Neutrophil (primary cell): ENCODE results near the gene HSF4.

Experiments
- H3K27ac ChIP-seq: fragments of 200-600 bp; sonication (generic); 2 replicates; pipeline ENCODE4 v1.5.1; 2016; ENCODE audit warnings: mild to moderate bottlenecking, moderate library complexity
- H3K27me3 ChIP-seq: fragments of 200-600 bp; sonication (generic); 2 replicates; pipeline ENCODE4 v1.6.0; 2016; ENCODE audit warnings: mild to moderate bottlenecking
- H3K36me3 ChIP-seq: fragments of 200-600 bp; sonication (generic); 2 replicates; pipeline ENCODE4 v1.5.1; 2017
- H3K4me1 ChIP-seq, 2 experiments: fragments of 200-600 bp in 1 of 2; sonication (generic) in 1 of 2; 1 replicate in 1 of 2; 2 replicates in 1 of 2; pipeline versions ENCODE4 v1.5.1 to v1.6.1; 2013 to 2016; ENCODE audit warnings: low read depth in 1 of 2, low read length in 1 of 2, mild to moderate bottlenecking in 1 of 2, moderate library complexity in 1 of 2; ENCODE audit not compliant: control insufficient read depth in 1 of 2, insufficient read depth in 1 of 2
- H3K4me3 ChIP-seq, 2 experiments: fragments of 200-600 bp in 1 of 2; sonication (generic) in 1 of 2; 1 replicate in 1 of 2; 2 replicates in 1 of 2; pipeline ENCODE4 v1.5.1; 2013 to 2016; ENCODE audit warnings: low read depth in 1 of 2, low read length in 1 of 2, mild to moderate bottlenecking in 1 of 2, moderate library complexity in 1 of 2
- H3K9me3 ChIP-seq: fragments of 200-600 bp; sonication (generic); 2 replicates; pipeline ENCODE4 v1.5.1; 2016
- CTCF ChIP-seq: fragments of 200-600 bp; sonication (generic); IDR thresholded peaks from 2 replicates; pipeline ENCODE4 v1.5.1; 2016; ENCODE audit warnings: antibody characterized with exemption

The HSF4 gene

GRCh38 chr16:67150833-67151396, 13.6 kb upstream of the HSF4 start, which contains the start of gene B3GNT9:
Gene B3GNT9 (minus strand): TSS chr16:67150998. CDS start chr16:67150485, 513 bp downstream.
- H3K27ac ChIP-seq, result no peak within 1 kb of the TSS
- no peak for TF ChIP-seq CTCF

GRCh38 chr16:67151431-67152097, 13.0 kb upstream of the HSF4 start:
- Histone ChIP-seq H3K4me3 (no peak overlapping the region), H3K4me1 (peaks cover 31 to 44% of the 10 kb centered on the region in 2 experiments), H3K9me3 (no peaks in the 10 kb centered on the region), H3K27ac (no peak overlapping the region), H3K36me3 (peaks cover 37% of the 10 kb centered on the region), H3K27me3 (peaks cover 76% of the 10 kb centered on the region)
- TF ChIP-seq CTCF, result no peak

More at GRCh38 chr16:67150833-67151396, 13.6 kb upstream of the HSF4 start, which contains the start of gene B3GNT9:
- Histone ChIP-seq H3K36me3 (peaks cover 44% of the 10 kb centered on the region), H3K9me3 (no peaks in the 10 kb centered on the region), H3K4me3 (peak within 1 kb of the TSS; percentile 23 to 32), H3K27me3 (peaks cover 69% of the 10 kb centered on the region), H3K4me1 (peaks cover 38 to 51% of the 10 kb centered on the region in 2 experiments)

- H3K4me3 ChIP-seq, result peak overlapping the region; percentile 34 to 58
- H3K9me3 ChIP-seq, result no peaks in the 10 kb centered on the region
- TF ChIP-seq CTCF, result no peak
- peaks cover 44 to 54% of the 10 kb centered on the region in 2 experiments for H3K4me1 ChIP-seq
- peaks cover 8% of the 10 kb centered on the region for H3K36me3 ChIP-seq
- peaks cover 68% of the 10 kb centered on the region for H3K27me3 ChIP-seq
- no peak overlapping the region for H3K27ac ChIP-seq
These were observed 9.8 kb upstream of the HSF4 start for GRCh38 chr16:67154578-67155294.

- Histone ChIP-seq H3K4me3 (peak overlapping the region; percentile 34 to 58), H3K36me3 (peaks cover 8% of the 10 kb centered on the region), H3K27me3 (peaks cover 60% of the 10 kb centered on the region), H3K4me1 (peaks cover 43 to 54% of the 10 kb centered on the region in 2 experiments), H3K27ac (no peak overlapping the region), H3K9me3 (no peaks in the 10 kb centered on the region)
- TF ChIP-seq CTCF, result peak; percentile 94
These were observed 9.0 kb upstream of the HSF4 start for GRCh38 chr16:67155295-67156142.

GRCh38 chr16:67156143-67156844, 8.3 kb upstream of the HSF4 start:
- Histone ChIP-seq H3K9me3 (no peaks in the 10 kb centered on the region), H3K4me1 (peaks cover 43 to 54% of the 10 kb centered on the region in 2 experiments), H3K27ac (no peak overlapping the region), H3K4me3 (no peak overlapping the region), H3K36me3 (peaks cover 8% of the 10 kb centered on the region), H3K27me3 (peaks cover 56% of the 10 kb centered on the region)
- TF ChIP-seq CTCF, result no peak
